MCF 10A (cell line): Measurements from ENCODE around the gene MEF2D. TPM values are rescaled to one million over a fixed set of nuclear protein-coding genes. Genes with fewer than 3 reads are reported as not detected.

Experiments
- BruUV-seq: library from RNA; stranded (reverse); fragments of 400-500 nt; replicated peaks from 2 replicates; lab custom pipeline; 2021; lab: Mats Ljungman, UMichigan
- CTCF ChIA-PET: fragments of 300-600 bp; sonication (Branson Sonifier 250); formaldehyde crosslinking; extraction: SDS; loops from one replicate; lab custom pipeline; 2021; ENCODE audit warnings: antibody characterized with exemption, inconsistent platforms; lab: Yijun Ruan, JAX
- POLR2A ChIA-PET: fragments of 300-600, 350-650 bp; sonication (Branson Sonifier 250); formaldehyde crosslinking; extraction: SDS; loops from one replicate; lab custom pipeline; 2020; ENCODE audit warnings: antibody characterized with exemption, inconsistent platforms; lab: Yijun Ruan, JAX
- DNase-seq: peaks from one replicate; pipeline ENCODE4 v3.0.0-alpha.2; 2018; ENCODE audit not compliant: unreplicated experiment
- H3K27ac Mint-ChIP-seq: one replicate; pipeline ENCODE4 v1.8.0; 2022; ENCODE audit warnings: mild to moderate bottlenecking, low read depth, mixed read lengths; ENCODE audit not compliant: unreplicated experiment
- H3K27me3 Mint-ChIP-seq: one replicate; pipeline ENCODE4 v1.8.0; 2022; ENCODE audit warnings: mixed read lengths; ENCODE audit not compliant: insufficient read depth, unreplicated experiment
- H3K36me3 Mint-ChIP-seq: one replicate; pipeline ENCODE4 v1.8.0; 2022; ENCODE audit warnings: mild to moderate bottlenecking, moderate library complexity, mixed read lengths; ENCODE audit not compliant: insufficient read depth, unreplicated experiment
- H3K4me1 Mint-ChIP-seq: one replicate; pipeline ENCODE4 v1.8.0; 2022; ENCODE audit warnings: mixed read lengths; ENCODE audit not compliant: insufficient read depth, unreplicated experiment
- H3K4me3 Mint-ChIP-seq: one replicate; pipeline ENCODE4 v1.8.0; 2022; ENCODE audit warnings: mild to moderate bottlenecking, moderate library complexity, mixed read lengths; ENCODE audit not compliant: unreplicated experiment
- H3K9me3 Mint-ChIP-seq: one replicate; pipeline ENCODE4 v1.8.0; 2022; ENCODE audit warnings: mixed read lengths; ENCODE audit not compliant: unreplicated experiment
- CTCF ChIP-seq: fragments of 200-600 bp; IDR thresholded peaks from one replicate; pipeline ENCODE4 v1.8.0; 2022; ENCODE audit warnings: antibody characterized with exemption, mild to moderate bottlenecking; ENCODE audit not compliant: unreplicated experiment
- intact Hi-C: fragments of 100-400 bp; cut with micrococcal nuclease; formaldehyde crosslinking; loops from 2 replicates; pipeline ENCODE4 v1.14.1; 2022
- total RNA-seq: library from RNA; stranded (reverse); gene quantifications from 2 replicates; pipeline ENCODE4 v1.2.3, GENCODE V29; 2022

The MEF2D gene
- total RNA-seq, 1 experiment from 2014 or later: 113 TPM

GRCh38 chr1:156492013-156492590 lies 8.5 kb downstream of the MEF2D start:
- BruUV-seq: no TSS peak

GRCh38 chr1:156491151-156491949 lies 9.2 kb downstream of the MEF2D start:
- peak overlapping the region; percentile 34 for H3K4me3 Mint-ChIP-seq
- peaks cover 88% of the 10 kb centered on the region for H3K4me1 Mint-ChIP-seq
- ChIA-PET POLR2A (interaction anchor here (1.1 to 4.7 kb wide), 3 partner anchors 9 to 34 kb away, joined by 3 to 45 read pairs (median 5); partner anchors contain the start of gene MEF2D), CTCF (interaction anchor here (0.6 to 1.9 kb wide), 14 partner anchors 9 to 187 kb away, joined by 3 to 10 read pairs (median 3); partner anchors contain the start of gene MEF2D)
- no peaks in the 10 kb centered on the region for H3K27me3 Mint-ChIP-seq
- peaks cover 27% of the 10 kb centered on the region for H3K36me3 Mint-ChIP-seq
- TF ChIP-seq CTCF: no peak
- DNase-seq: no peak
- BruUV-seq: no TSS peak
- H3K27ac Mint-ChIP-seq: peak overlapping the region; percentile 74
- intact Hi-C loops: no loop called here
- H3K9me3 Mint-ChIP-seq: peaks cover 4% of the 10 kb centered on the region

More at GRCh38 chr1:156492013-156492590, 8.5 kb downstream of the MEF2D start:
- no peak overlapping the region for H3K4me3 Mint-ChIP-seq
- H3K4me1 Mint-ChIP-seq: peaks cover 90% of the 10 kb centered on the region
- intact Hi-C loops: no loop called here
- no peaks in the 10 kb centered on the region for H3K9me3 Mint-ChIP-seq
- peaks cover 33% of the 10 kb centered on the region for H3K36me3 Mint-ChIP-seq
- no peak for TF ChIP-seq CTCF
- ChIA-PET CTCF (interaction anchor here (0.6 to 1.9 kb wide), 11 partner anchors 8 to 186 kb away, joined by 3 to 10 read pairs (median 4); partner anchors contain the start of gene MEF2D), POLR2A (interaction anchor here (0.8 to 4.7 kb wide), 4 partner anchors 9 to 20 kb away, joined by 3 to 45 read pairs (median 4); partner anchors contain the start of gene MEF2D)
- H3K27me3 Mint-ChIP-seq: no peaks in the 10 kb centered on the region
- DNase-seq: no peak
- peak overlapping the region; percentile 56 for H3K27ac Mint-ChIP-seq

DNA sequence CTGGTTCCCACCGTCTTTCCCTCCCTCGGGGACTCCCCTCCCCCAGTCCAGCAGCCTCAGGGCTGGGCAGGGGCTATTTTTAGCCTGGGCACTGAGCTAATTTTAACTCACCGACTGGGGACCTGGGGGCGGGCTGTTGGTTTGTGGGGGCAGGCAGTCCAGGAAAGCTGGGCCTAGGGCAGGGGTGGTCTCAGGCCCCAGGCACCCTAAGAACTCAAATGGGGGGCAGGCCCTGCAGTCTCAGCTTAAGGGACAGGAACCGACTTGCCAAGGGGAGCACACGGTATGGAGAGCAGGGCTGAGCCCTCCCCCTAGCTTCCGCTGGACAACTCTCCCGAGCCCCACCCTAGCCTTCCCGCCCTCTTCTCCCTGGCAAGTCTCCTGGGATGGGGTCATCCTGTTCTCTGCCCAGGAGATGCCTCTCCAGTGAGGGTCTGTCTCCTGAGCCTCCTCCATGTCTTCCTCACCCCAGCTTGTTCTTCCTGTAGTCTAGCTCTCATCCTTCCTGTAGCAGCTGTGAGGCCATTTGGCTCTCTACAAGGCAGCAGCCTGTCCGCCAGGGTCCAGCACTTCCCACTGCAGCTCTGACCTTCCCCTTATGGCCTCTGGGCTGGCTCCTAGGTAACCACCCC lies 10.1 kb downstream of the MEF2D start:
- no peak for TF ChIP-seq CTCF
- intact Hi-C loops: no loop called here
- H3K27me3 Mint-ChIP-seq: no peaks in the 10 kb centered on the region
- ChIA-PET CTCF (interaction anchor here (0.8 to 2.2 kb wide), 12 partner anchors 10 to 129 kb away, joined by 3 to 10 read pairs (median 4); partner anchors contain the start of genes HAPLN2 and MEF2D), POLR2A (interaction anchor here (0.9 to 4.7 kb wide), 4 partner anchors 10 to 95 kb away, joined by 3 to 45 read pairs (median 4); partner anchors contain the start of gene MEF2D)
- H3K9me3 Mint-ChIP-seq: peaks cover 7% of the 10 kb centered on the region
- peaks cover 25% of the 10 kb centered on the region for H3K36me3 Mint-ChIP-seq
- DNase-seq: peak; percentile 27
- BruUV-seq: no TSS peak
- H3K27ac Mint-ChIP-seq: peak overlapping the region; percentile 74
- H3K4me1 Mint-ChIP-seq: peaks cover 82% of the 10 kb centered on the region
- peak overlapping the region; percentile 34 for H3K4me3 Mint-ChIP-seq
